Omental fat pad (tissue), 4 donors: ENCODE data around the gene MUC2. TPM values are rescaled to one million over a fixed set of nuclear protein-coding genes. Genes with fewer than 3 reads are reported as not detected.

Source experiments
- ATAC-seq: fragments of 150-250 bp; one replicate; pipeline ENCODE4 v1.9.1; 2016; ENCODE audit warnings: mild to moderate bottlenecking, moderate library complexity; ENCODE audit not compliant: low FRiP score
- DNase-seq: peaks from one replicate; pipeline ENCODE4 v3.0.0-alpha.2; 2019; ENCODE audit warnings: low spot score
- total RNA-seq, 4 donors: library from RNA; depleted of rRNA; stranded (reverse); fragments of >200 nt; gene quantifications; one replicate each; pipeline ENCODE4 v1.1.0, GENCODE V29; 2016
- TF ChIP-seq, protein P1 (sequence below), 3 donors: fragments of 450-650 bp; IDR thresholded peaks; one replicate each; pipeline ENCODE4 v1.5.1; 2016 to 2017; ENCODE audit warnings: antibody characterized with exemption in 3 of 3, mild to moderate bottlenecking in 3 of 3, moderate library complexity in 2 of 3

MUC2 gene
- total RNA-seq, 4 donors from 2014 or later: not detected

DNA sequence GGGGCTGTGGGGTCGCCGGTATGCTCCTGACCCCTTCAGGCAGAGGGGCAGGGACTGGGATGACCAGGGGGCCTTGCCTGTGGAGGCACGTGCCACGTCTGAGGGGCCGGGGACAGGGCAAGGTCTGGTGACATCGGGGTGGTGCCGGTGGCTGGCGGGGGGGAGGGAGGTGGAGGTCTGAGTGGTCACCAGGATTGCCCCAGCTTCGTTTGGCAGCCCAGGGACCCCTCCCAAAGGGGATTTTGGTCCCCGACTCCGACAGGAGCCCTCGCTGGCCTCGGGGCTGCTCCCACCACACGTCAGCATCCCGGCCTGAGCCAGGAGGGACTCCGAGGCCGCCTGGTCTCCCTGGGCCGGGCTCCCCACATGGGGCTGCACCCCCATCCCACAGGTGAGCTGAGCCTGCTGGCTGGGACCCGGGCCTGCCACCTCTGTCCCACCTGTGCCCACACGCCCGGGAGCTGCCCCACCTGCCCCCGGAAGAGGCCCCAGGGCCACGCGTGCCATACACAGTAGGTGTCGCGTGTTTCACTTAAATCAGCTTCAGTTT is 37.1 kb upstream of the MUC2 start:
- DNase-seq (no peak), ATAC-seq (no peak)
- TF ChIP-seq, protein P1, sequence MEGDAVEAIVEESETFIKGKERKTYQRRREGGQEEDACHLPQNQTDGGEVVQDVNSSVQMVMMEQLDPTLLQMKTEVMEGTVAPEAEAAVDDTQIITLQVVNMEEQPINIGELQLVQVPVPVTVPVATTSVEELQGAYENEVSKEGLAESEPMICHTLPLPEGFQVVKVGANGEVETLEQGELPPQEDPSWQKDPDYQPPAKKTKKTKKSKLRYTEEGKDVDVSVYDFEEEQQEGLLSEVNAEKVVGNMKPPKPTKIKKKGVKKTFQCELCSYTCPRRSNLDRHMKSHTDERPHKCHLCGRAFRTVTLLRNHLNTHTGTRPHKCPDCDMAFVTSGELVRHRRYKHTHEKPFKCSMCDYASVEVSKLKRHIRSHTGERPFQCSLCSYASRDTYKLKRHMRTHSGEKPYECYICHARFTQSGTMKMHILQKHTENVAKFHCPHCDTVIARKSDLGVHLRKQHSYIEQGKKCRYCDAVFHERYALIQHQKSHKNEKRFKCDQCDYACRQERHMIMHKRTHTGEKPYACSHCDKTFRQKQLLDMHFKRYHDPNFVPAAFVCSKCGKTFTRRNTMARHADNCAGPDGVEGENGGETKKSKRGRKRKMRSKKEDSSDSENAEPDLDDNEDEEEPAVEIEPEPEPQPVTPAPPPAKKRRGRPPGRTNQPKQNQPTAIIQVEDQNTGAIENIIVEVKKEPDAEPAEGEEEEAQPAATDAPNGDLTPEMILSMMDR (IDR thresholded peaks at IDR 0.05): no peak

DNA sequence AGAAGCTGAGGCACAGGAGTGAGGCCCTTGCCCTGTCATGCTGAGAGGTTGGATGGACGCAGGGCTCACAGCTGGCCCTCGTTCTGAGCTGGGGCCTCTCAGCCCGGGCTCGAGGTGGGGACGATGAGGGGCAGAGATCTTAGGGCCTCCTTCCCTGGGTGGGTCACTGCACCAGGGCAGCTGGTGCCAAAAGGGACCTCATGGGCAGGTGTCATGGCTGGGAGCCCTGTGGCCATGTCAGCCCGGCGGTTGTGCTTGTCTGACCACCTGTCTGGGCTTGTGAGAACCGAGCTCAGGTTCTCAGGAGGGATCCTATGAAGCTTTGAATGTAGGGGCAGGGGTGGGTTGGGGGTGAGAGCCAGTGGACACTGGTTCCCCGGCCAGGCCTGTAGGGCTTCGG is 36.3 kb upstream of the MUC2 start:
- TF ChIP-seq, protein P1 (IDR thresholded peaks at IDR 0.05): no peak
- ATAC-seq: no peak
- no peak for DNase-seq

DNA sequence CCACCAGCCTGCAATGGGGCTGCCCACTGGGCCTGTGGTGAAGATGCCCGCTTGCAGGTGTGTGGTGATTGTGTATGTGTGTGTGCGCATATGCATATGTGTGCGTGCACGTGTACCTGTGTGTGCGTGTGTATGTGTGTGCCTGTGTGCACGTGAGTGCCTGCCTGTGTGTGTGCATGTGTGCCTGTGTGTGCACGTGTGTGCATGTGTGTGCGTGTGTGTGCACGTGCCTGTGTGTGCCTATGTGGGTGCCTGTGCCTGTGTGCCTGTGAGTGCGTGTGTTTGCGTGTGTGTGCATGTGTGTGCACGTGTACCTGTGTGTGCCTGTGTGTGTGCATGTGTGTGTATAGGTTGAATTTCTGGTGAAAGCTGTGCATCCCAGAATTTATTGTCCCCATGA is 35.8 kb upstream of the MUC2 start:
- TF ChIP-seq, protein P1 (IDR thresholded peaks at IDR 0.05): no peak
- DNase-seq: no peak

DNA sequence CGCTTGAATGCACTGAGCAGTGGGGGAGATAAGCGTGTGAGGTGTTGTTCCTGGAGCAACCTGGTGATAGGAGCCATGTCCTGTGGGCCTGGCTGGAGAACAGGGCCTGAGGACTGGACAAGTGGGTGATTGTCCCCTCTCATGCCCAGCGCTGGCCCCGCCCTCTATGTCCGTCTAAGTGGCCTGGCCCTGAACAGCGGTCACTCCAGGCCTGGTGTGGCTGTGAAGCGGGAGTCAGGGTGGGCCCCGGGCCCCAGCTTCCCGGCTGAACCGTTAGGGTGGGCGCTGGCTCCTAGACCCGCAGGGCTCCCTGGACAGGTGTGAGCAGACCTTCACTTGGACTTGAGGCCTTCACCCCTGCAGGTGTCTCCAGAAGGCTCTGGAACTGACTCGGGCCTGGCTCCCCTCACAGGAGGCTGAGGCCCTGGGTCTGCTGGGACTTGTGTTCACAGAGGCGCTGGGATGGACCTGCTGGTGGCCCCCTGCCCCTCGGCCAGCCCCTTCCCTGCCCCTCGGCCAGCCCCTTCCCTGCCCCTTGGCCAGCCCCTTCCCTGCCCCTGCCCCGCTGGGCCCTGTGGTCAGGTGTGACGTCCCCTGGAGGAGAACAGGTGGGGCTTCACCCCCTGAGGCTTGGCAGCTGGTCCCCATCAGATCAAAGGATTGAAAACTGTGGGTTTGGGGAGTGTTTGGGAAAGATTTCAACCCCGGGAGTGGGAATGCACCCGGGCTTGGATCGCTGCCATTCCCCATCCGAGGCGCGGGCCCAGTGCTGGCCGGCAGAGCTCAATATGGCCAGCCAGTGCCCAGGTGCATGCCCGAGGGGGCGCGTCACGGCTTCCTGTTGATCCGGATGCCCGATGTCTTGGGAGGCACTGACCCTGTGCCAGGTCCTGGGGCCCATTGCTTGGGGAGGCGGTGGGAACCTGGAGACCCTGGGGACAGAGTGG is 34.9 kb upstream of the MUC2 start:
- DNase-seq (no peak), ATAC-seq (no peak)
- TF ChIP-seq, protein P1 (IDR thresholded peaks at IDR 0.05): no peak

More for the DNA sequence above, 35.8 kb upstream of the MUC2 start:
- no peak for ATAC-seq

- no peak for DNase-seq
- no peak for ATAC-seq
- TF ChIP-seq, protein P1 (IDR thresholded peaks at IDR 0.05): no peak
These were observed 34.1 kb upstream of the MUC2 start for GRCh38 chr11:1040428-1041148.

GRCh38 chr11:1041149-1041467 is 33.6 kb upstream of the MUC2 start:
- TF ChIP-seq, protein P1 (IDR thresholded peaks at IDR 0.05): no peak
- ATAC-seq (peak; percentile 7), DNase-seq (no peak)
